Activated naive CD4-positive, alpha-beta T cell treated with anti-CD3 and anti-CD28 coated beads for 36 hours (primary cell): ENCODE measurements around the gene MARK3. TPM values are rescaled to one million over a fixed set of nuclear protein-coding genes. Genes with fewer than 3 reads are reported as not detected.

Experiments
- CTCF ChIA-PET: fragments of 350-600 bp; sonication (Branson Sonifier 250); formaldehyde crosslinking; loops from one replicate; lab custom pipeline; 2021; ENCODE audit warnings: antibody characterized with exemption; lab: Charles Lee
- DNase-seq: peaks from one replicate; pipeline ENCODE4 v3.0.0-alpha.2; 2020
- H3K27ac Mint-ChIP-seq: one replicate; pipeline ENCODE4 v1.8.0; 2021; ENCODE audit warnings: mild to moderate bottlenecking, mixed read lengths
- H3K27me3 Mint-ChIP-seq: one replicate; pipeline ENCODE4 v1.8.0; 2021; ENCODE audit warnings: low read depth, mixed read lengths
- H3K36me3 Mint-ChIP-seq: one replicate; pipeline ENCODE4 v1.8.0; 2021; ENCODE audit warnings: low read depth, mixed read lengths
- H3K4me1 Mint-ChIP-seq: one replicate; pipeline ENCODE4 v1.8.0; 2021; ENCODE audit warnings: low read depth, mixed read lengths
- H3K4me3 Mint-ChIP-seq: one replicate; pipeline ENCODE4 v1.8.0; 2021; ENCODE audit warnings: mild to moderate bottlenecking, moderate library complexity, mixed read lengths
- H3K9me3 Mint-ChIP-seq: one replicate; pipeline ENCODE4 v1.8.0; 2021; ENCODE audit warnings: mixed read lengths
- intact Hi-C: fragments of 100-400 bp; cut with micrococcal nuclease; formaldehyde crosslinking; loops from one replicate; pipeline ENCODE4 v1.15.1; 2023
- total RNA-seq, 2 experiments: library from RNA; stranded (reverse); gene quantifications; one replicate each; pipeline ENCODE4 v1.2.3, GENCODE V29; 2021

MARK3 gene
- total RNA-seq, 2 experiments from 2014 or later, result 62.2 to 64.7 TPM

- intact Hi-C loops, result loop anchor here (2.0 kb wide), 1 partner anchor 35 kb away; the partner anchor contains the start of genes BAG5 and COA8
- peak; percentile 46 for DNase-seq
- CTCF ChIA-PET, result interaction anchor here (0.7 to 2.9 kb wide), 2 partner anchors 9 to 19 kb away, joined by 3 to 13 read pairs; no protein-coding TSS in a partner anchor
- Mint-ChIP-seq H3K27me3 (peaks cover 5% of the 10 kb centered on the region), H3K27ac (peak overlapping the region; percentile 26), H3K36me3 (peaks cover 6% of the 10 kb centered on the region), H3K4me3 (peak overlapping the region; percentile 97), H3K9me3 (no peaks in the 10 kb centered on the region), H3K4me1 (peaks cover 34% of the 10 kb centered on the region)
These were observed 142.4 kb downstream of the MARK3 start for GRCh38 chr14:103527408-103528145.

DNA sequence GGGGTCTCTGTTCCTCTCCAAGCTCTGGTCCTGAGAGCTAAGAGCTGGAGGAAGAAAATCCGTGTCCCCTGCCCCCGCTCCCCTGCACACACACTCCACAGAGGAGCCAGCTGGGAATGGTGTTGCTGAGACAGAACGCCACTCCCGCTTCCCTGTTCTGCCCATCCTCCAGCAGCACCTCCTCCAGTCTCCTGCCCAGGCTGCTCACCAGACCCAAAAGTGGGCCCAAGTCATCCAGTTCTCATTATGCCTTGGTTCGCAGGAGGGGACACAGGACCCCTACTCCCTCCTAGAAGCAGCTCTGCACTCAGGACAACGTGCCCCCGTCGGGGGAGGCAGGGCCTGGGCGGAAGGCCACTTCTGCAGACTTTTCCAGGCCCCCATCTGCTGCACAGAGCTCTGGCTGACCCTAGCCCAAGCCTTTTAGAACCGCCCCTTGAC lies 143.0 kb downstream of the MARK3 start:
- Mint-ChIP-seq H3K9me3 (no peaks in the 10 kb centered on the region), H3K4me3 (peak overlapping the region; percentile 97), H3K27ac (peak overlapping the region; percentile 87), H3K27me3 (peaks cover 5% of the 10 kb centered on the region), H3K36me3 (peaks cover 6% of the 10 kb centered on the region), H3K4me1 (peaks cover 34% of the 10 kb centered on the region)
- CTCF ChIA-PET, result interaction anchor here (0.7 to 2.9 kb wide), 2 partner anchors 9 to 19 kb away, joined by 3 to 13 read pairs; no protein-coding TSS in a partner anchor
- no peak for DNase-seq
- intact Hi-C loops, result loop anchor here (2.0 kb wide), 1 partner anchor 35 kb away; the partner anchor contains the start of genes BAG5 and COA8

DNA sequence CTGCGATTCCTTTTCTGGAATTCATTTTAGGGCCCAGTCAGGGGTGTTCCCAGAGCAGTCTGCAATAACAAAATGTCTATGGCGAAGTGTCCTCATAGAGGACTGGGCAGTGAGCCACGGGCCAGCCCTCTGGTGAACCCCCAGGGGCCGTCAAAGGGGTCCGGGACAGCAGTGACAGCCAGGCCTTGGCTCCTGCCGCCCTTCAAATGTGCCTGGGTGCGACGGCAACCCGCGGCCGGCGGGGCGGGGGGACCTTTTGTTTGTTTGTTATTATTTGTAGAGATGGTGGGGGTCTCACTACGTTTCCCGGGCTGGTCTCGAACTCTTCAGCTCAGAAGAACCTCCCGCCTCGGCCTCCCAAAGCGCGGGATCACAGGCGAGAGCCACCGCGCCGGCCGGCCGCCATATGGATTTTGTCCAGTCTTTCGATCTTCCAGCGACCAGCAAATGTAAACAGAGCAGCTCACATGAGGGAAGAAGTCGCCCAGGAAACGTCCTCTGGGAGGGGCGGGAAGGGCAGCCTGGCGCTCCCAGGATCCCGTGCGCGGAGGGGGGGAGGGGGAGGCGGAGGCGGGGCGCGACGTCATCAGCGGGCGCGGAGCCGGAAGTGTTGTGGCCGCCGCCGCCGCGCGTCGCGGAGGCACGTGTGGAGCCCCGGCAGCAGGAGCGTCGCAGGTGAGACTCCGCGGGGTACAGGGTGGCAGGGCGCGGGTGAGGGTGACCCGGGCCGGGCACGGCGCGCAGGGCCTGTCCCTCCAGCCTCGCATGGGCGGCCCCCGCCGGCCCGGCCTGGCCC lies 143.6 kb downstream of the MARK3 start, which contains the start of gene TRMT61A:
TSS of gene TRMT61A (plus strand) at position 610 of the 796 bp plus-strand sequence. CDS start 783 bp downstream, outside the sequence.
- intact Hi-C loops, result loop anchor here (2.0 kb wide), 1 partner anchor 34 kb away; the partner anchor contains the start of genes BAG5 and COA8
- Mint-ChIP-seq H3K27me3 (peaks cover under 1% of the 10 kb centered on the region), H3K27ac (peak within 1 kb of the TSS; percentile 87), H3K4me3 (peak within 1 kb of the TSS; percentile 97), H3K4me1 (peaks cover 34% of the 10 kb centered on the region), H3K9me3 (no peaks in the 10 kb centered on the region), H3K36me3 (peaks cover 6% of the 10 kb centered on the region)
- CTCF ChIA-PET, result interaction anchor here (0.7 to 2.9 kb wide), 4 partner anchors 8 to 18 kb away, joined by 3 to 13 read pairs (median 4); no protein-coding TSS in a partner anchor
- DNase-seq, result peak; percentile 79

DNA sequence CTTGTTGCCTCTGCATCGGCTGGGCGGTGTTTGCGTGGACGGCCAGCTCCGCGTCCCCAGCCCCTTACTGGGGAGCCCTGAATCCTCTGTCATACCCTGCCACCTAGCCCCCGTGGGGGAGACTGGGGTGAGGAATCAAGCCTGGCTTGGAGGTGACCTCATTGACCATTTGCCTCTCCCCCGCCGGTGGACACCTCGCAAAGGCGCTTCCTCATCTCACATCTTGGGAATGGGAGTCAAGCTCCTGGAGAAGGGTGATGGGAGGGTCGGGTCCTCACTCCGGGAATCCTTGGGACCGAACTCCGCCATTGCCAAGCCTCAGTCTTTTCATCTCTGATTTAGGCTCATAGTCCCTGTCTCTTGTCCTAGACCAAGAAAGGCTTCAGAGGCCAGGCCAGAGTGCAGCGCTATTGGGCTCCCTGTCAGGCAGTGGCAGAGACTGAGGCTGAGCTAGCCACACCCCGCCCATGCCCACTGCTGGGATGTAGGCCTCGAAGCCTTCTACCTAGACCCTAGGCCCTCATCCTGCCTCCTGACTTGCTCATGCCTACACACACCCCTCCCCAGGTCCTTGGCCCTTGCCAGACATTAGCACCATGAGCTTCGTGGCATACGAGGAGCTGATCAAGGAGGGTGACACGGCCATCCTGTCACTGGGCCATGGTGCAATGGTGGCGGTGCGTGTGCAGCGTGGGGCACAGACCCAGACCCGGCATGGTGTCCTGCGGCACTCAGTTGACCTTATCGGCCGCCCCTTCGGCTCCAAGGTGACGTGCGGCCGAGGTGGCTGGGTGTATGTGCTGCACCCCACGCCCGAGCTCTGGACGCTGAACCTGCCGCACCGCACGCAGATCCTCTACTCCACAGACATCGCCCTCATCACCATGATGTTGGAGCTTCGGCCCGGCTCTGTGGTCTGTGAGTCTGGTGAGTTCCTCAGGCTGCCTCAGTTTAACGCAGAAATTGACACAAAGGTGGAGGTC lies 144.5 kb downstream of the MARK3 start:
- CTCF ChIA-PET, result interaction anchor here (1.6 to 2.9 kb wide), 3 partner anchors 9 to 13 kb away, joined by 4 to 13 read pairs (median 4); no protein-coding TSS in a partner anchor
- peaks cover 6% of the 10 kb centered on the region for H3K36me3 Mint-ChIP-seq
- H3K4me1 Mint-ChIP-seq, result peaks cover 34% of the 10 kb centered on the region
- H3K27ac Mint-ChIP-seq, result peak overlapping the region; percentile 87
- peak overlapping the region; percentile 97 for H3K4me3 Mint-ChIP-seq
- H3K27me3 Mint-ChIP-seq, result no peaks in the 10 kb centered on the region
- no peaks in the 10 kb centered on the region for H3K9me3 Mint-ChIP-seq
- intact Hi-C loops, result loop anchor here (2.0 kb wide), 1 partner anchor 33 kb away; the partner anchor contains the start of genes BAG5 and COA8
- no peak for DNase-seq

- peaks cover 34% of the 10 kb centered on the region for H3K4me1 Mint-ChIP-seq
- peaks cover 6% of the 10 kb centered on the region for H3K36me3 Mint-ChIP-seq
- intact Hi-C loops, result no loop called here
- DNase-seq, result peak; percentile 40
- H3K27me3 Mint-ChIP-seq, result no peaks in the 10 kb centered on the region
- H3K9me3 Mint-ChIP-seq, result no peaks in the 10 kb centered on the region
- CTCF ChIA-PET, result interaction anchor here (1.6 to 2.9 kb wide), 3 partner anchors 10 to 14 kb away, joined by 4 to 13 read pairs (median 4); no protein-coding TSS in a partner anchor
- no peak overlapping the region for H3K27ac Mint-ChIP-seq
- H3K4me3 Mint-ChIP-seq, result peak overlapping the region; percentile 97
These were observed 145.2 kb downstream of the MARK3 start for GRCh38 chr14:103530390-103530789.

- intact Hi-C loops, result no loop called here
- Mint-ChIP-seq H3K9me3 (no peaks in the 10 kb centered on the region), H3K36me3 (peaks cover 6% of the 10 kb centered on the region), H3K4me1 (peaks cover 34% of the 10 kb centered on the region), H3K27me3 (no peaks in the 10 kb centered on the region), H3K27ac (no peak overlapping the region), H3K4me3 (peak overlapping the region; percentile 97)
- CTCF ChIA-PET, result no interaction called here
- no peak for DNase-seq
These were observed 145.6 kb downstream of the MARK3 start for GRCh38 chr14:103530831-103531230.

DNA sequence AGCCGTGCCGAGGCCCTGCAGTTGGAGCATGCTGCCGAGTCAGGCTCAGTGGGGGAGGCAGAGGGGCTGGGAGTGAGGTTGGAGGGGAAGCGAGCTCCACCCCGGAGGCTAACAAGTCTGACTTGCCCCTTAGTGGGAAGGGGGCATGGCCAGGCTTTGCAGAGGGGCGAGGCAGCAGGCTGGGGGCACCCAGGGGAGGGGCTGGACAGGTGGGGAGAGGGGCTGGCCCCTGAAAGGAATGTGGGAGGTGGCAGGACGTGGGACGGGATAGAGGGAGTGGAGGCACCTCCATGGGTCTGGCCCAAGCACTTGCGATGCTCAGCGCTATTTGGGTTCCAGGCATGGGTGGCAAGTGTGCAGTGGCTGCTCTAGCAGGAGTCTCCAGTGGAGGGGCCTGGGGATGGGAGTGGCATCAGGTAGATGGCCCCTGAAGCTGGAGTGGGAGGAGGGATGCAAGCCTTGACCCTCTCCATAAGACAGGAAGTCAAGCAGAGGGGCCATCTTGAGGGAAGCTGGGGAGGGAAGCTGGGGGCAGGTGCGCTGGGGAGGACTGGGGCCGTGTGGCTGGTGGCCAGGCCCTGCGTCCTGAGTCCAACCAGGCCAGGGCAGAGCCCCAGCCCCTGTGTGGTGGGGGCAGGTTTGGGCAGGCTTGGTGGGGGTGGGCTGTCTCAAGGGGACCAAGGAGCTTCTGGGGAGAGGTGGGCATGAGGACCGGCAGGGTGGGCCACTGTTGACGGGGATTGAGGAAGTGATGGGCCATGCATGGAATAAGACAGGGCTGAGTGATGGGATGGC lies 146.4 kb downstream of the MARK3 start:
- DNase-seq, result no peak
- Mint-ChIP-seq H3K27ac (no peak overlapping the region), H3K4me3 (peak overlapping the region; percentile 18), H3K36me3 (peaks cover 6% of the 10 kb centered on the region), H3K9me3 (no peaks in the 10 kb centered on the region), H3K4me1 (peaks cover 34% of the 10 kb centered on the region), H3K27me3 (no peaks in the 10 kb centered on the region)
- CTCF ChIA-PET, result no interaction called here
- intact Hi-C loops, result no loop called here

- intact Hi-C loops, result no loop called here
- no peak for DNase-seq
- no peak overlapping the region for H3K4me3 Mint-ChIP-seq
- no peaks in the 10 kb centered on the region for H3K27me3 Mint-ChIP-seq
- no peak overlapping the region for H3K27ac Mint-ChIP-seq
- no peaks in the 10 kb centered on the region for H3K9me3 Mint-ChIP-seq
- CTCF ChIA-PET, result interaction anchor here (1.0 to 2.0 kb wide), 3 partner anchors 13 to 15 kb away, joined by 3 to 10 read pairs (median 3); no protein-coding TSS in a partner anchor
- peaks cover 28% of the 10 kb centered on the region for H3K4me1 Mint-ChIP-seq
- peaks cover 9% of the 10 kb centered on the region for H3K36me3 Mint-ChIP-seq
These were observed 147.3 kb downstream of the MARK3 start for GRCh38 chr14:103532216-103533136.

DNA sequence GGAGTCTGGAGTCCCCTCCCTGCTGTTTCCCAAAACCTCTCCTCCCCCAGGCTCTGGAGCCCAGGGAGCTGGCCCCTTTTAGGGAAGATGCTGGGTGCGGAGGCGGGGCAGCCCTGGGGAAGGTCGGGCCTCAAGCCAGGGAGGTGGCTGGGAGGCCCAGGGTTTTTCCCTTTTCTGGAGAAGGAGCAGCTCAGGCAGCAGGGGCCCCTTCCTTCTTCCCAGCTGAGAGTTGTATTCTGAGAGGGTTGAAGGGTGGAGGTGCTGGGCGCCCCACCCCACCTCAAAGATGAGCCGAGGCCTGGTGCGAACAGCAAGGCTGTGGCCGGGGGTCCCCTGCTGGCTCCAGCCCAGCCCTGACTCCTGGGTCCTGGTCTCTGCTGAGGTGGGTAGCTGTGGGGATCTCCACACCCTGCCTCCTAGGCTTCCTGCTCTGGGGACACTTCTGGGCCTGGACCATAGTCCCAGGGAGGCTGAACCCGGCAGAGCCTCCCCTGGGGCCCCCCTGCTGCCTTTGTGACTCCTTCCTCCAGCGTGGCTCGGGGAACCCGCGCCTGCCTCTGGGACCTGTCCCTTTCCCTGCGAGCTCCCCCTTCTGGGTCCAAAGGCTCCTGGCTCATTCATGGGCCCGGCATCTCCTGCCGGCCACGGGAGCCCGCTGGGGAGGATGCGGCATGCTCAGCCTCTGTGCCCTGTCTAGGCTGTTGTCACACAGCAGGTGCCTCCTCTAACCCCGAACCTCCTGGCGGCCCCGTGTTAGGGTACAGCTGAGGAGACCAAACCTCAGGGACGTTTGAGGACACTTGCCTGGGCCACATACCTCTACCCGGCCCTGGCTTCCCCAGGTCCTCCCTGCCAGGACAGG lies 148.2 kb downstream of the MARK3 start:
- CTCF ChIA-PET, result interaction anchor here (1.0 to 2.0 kb wide), 3 partner anchors 12 to 15 kb away, joined by 3 to 10 read pairs (median 3); no protein-coding TSS in a partner anchor
- Mint-ChIP-seq H3K27ac (no peak overlapping the region), H3K4me3 (no peak overlapping the region), H3K27me3 (no peaks in the 10 kb centered on the region), H3K9me3 (no peaks in the 10 kb centered on the region), H3K4me1 (peaks cover 22% of the 10 kb centered on the region), H3K36me3 (peaks cover 9% of the 10 kb centered on the region)
- intact Hi-C loops, result no loop called here
- DNase-seq, result no peak
